Glutamatergic neuron (in vitro differentiated cells): ENCODE results near the gene JMJD1C. TPM values are rescaled to one million over a fixed set of nuclear protein-coding genes. Genes with fewer than 3 reads are reported as not detected.

Source experiments
- DNase-seq: peaks from one replicate; pipeline ENCODE4 v3.0.0; 2022
- H3K27ac Mint-ChIP-seq: one replicate; pipeline ENCODE4 v1.8.0; 2020; ENCODE audit warnings: mild to moderate bottlenecking, mixed read lengths, inconsistent platforms; ENCODE audit not compliant: unreplicated experiment
- H3K27me3 Mint-ChIP-seq: one replicate; pipeline ENCODE4 v1.8.0; 2020; ENCODE audit warnings: mild to moderate bottlenecking, moderate library complexity, mixed read lengths, inconsistent platforms; ENCODE audit not compliant: unreplicated experiment
- H3K36me3 Mint-ChIP-seq: one replicate; pipeline ENCODE4 v1.8.0; 2020; ENCODE audit warnings: mild to moderate bottlenecking, mixed read lengths, inconsistent platforms; ENCODE audit not compliant: unreplicated experiment
- H3K4me1 Mint-ChIP-seq: one replicate; pipeline ENCODE4 v1.8.0; 2020; ENCODE audit warnings: mild to moderate bottlenecking, low read depth, mixed read lengths, inconsistent platforms; ENCODE audit not compliant: unreplicated experiment
- H3K4me3 Mint-ChIP-seq: one replicate; pipeline ENCODE4 v1.8.0; 2020; ENCODE audit warnings: mild to moderate bottlenecking, mixed read lengths, inconsistent platforms; ENCODE audit not compliant: unreplicated experiment
- H3K9me3 Mint-ChIP-seq: one replicate; pipeline ENCODE4 v1.8.0; 2020; ENCODE audit warnings: mild to moderate bottlenecking, moderate library complexity, mixed read lengths, inconsistent platforms; ENCODE audit not compliant: unreplicated experiment
- total RNA-seq: library from RNA; stranded (reverse); fragmentation: NEBNext Ultra II Directional; extraction: Animal tissue kit (Norgen Biotek cat#: 25700); gene quantifications from one replicate; pipeline ENCODE4 v1.2.1, GENCODE V29; 2021; ENCODE audit not compliant: unreplicated experiment
- TF ChIP-seq, protein P1 (sequence below): fragments of 200-600 bp; sonication (generic); IDR thresholded peaks from one replicate; pipeline ENCODE4 v1.5.0; 2021; ENCODE audit not compliant: partially characterized antibody, unreplicated experiment

The JMJD1C gene
- total RNA-seq, 1 donor from 2014 or later: 110 TPM

DNA sequence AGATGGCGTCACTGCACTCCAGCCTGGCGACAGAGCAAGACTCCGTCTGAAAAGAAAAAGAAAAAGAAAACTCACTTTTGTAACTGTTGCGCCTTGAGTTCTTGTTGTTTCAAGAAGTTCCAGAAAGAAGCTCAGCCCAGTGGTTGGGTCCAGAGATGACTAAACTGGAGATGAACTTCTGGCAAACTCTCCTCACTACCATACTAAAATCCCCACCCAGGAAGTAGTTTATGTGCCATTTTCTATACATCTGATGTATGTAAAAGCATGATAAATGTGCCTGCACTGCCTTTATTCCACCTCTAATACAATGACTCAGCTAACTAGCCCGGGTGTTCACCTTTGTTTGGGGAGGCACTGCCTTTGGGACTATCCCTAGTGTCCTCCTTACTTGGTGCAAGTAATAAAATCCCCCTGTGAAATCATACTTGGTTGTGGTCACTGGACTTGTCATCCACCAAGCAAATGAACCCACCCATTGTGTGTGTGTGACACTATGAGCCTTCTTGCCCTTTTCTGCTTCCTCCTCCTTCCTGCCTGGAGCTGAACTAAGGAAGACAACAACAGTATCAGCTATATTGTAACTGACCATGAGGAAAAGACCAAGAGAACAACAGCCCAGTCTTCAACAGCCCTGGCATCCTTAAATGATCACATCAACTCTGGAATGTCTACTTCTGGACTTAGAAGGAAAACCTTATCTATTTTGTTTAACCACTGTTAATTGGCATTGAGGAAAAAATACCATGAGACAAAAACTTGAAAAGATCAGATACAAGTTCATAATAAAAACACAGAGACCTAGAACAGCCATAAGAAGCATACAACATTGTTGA lies 33.6 kb downstream of the JMJD1C start:
- DNase-seq: no peak
- H3K27me3 Mint-ChIP-seq: no peaks in the 10 kb centered on the region
- H3K4me1 Mint-ChIP-seq: peaks cover 11% of the 10 kb centered on the region
- no peak overlapping the region for H3K27ac Mint-ChIP-seq
- no peaks in the 10 kb centered on the region for H3K9me3 Mint-ChIP-seq
- TF ChIP-seq, protein P1, sequence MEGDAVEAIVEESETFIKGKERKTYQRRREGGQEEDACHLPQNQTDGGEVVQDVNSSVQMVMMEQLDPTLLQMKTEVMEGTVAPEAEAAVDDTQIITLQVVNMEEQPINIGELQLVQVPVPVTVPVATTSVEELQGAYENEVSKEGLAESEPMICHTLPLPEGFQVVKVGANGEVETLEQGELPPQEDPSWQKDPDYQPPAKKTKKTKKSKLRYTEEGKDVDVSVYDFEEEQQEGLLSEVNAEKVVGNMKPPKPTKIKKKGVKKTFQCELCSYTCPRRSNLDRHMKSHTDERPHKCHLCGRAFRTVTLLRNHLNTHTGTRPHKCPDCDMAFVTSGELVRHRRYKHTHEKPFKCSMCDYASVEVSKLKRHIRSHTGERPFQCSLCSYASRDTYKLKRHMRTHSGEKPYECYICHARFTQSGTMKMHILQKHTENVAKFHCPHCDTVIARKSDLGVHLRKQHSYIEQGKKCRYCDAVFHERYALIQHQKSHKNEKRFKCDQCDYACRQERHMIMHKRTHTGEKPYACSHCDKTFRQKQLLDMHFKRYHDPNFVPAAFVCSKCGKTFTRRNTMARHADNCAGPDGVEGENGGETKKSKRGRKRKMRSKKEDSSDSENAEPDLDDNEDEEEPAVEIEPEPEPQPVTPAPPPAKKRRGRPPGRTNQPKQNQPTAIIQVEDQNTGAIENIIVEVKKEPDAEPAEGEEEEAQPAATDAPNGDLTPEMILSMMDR: no peak
- H3K4me3 Mint-ChIP-seq: no peak overlapping the region
- H3K36me3 Mint-ChIP-seq: no peaks in the 10 kb centered on the region

DNA sequence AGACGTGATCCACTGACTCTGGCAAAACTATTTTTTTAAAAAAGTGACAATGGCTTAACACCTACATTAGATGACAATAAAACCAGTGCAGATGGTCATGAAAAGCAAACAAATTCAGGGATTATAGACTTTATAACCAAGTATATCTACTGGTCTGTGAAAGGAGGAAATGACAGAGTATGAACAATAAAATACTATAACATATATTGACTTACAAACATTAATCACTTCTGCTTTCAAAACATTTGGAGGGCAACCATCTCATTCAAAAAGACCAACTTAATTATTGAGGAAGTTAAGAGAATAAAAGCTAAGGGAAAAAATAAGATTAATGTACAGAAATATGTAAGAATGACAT lies 34.8 kb downstream of the JMJD1C start:
- TF ChIP-seq, protein P1: no peak

DNA sequence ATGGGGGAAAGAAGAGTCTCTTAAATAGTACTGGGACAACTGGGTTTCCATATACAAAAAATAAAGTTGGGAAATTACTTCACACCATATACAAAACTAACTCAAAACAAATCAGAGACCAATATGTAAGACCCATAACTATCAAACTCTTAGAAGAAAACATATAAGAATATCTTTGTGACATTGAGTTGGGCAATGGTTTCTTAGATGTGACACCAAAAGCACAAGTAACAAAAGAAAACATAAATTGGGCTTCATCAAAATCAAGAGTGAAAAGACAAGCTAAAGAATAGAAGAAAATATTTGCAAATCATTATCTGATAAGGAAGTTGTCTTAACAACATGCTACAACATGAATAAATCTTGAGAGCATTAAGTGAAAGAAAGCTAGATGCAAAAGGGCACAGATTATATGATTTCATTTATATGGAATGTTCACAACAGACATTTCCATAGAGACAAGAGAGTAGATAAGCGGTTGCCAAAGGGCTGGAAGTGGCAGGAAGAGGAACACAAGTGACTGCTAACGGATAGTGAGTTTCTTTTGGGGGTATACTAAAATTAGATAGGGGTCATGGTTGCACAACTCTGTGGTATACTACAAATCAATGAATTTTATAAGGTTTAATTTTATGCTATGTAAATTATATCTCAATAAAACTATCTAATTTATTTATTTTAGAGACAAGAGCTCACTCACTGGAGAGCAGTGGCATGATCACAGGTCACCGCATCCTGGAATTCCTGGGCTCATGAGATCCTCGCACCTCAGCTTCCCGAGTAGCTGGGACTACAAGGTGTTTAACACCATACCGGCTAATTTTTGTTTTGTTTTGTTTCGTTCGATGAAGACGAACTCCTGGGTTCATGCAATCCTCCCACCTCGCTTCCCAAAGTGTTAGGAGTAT lies 35.4 kb downstream of the JMJD1C start:
- TF ChIP-seq, protein P1: no peak
- no peak for DNase-seq
- H3K4me1 Mint-ChIP-seq: peaks cover 11% of the 10 kb centered on the region
- H3K36me3 Mint-ChIP-seq: no peaks in the 10 kb centered on the region
- no peaks in the 10 kb centered on the region for H3K27me3 Mint-ChIP-seq
- no peak overlapping the region for H3K4me3 Mint-ChIP-seq
- no peaks in the 10 kb centered on the region for H3K9me3 Mint-ChIP-seq
- no peak overlapping the region for H3K27ac Mint-ChIP-seq

More for the DNA sequence above, 34.8 kb downstream of the JMJD1C start:
- peaks cover 11% of the 10 kb centered on the region for H3K4me1 Mint-ChIP-seq
- no peak for DNase-seq
- no peak overlapping the region for H3K4me3 Mint-ChIP-seq
- H3K27ac Mint-ChIP-seq: no peak overlapping the region
- H3K9me3 Mint-ChIP-seq: no peaks in the 10 kb centered on the region
- no peaks in the 10 kb centered on the region for H3K36me3 Mint-ChIP-seq
- no peaks in the 10 kb centered on the region for H3K27me3 Mint-ChIP-seq

DNA sequence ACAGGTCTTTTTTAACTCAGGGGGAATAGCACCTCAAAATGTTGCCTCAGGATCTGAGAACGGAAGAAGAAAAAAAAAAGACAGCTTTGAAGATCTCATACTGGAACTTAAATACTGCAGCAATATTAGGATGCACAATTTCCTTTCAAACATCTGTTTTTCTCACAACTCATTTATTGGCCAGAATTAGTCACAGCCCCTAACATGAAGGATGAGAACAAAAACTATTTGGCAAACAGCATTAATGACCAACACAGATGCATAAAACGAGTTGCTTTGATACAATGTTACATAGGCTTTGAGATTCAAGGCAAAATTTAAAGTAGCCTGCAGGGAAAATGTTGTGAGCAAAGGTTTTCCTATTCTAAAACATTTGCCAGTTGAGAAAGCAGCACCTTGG lies 36.5 kb downstream of the JMJD1C start:
- Mint-ChIP-seq H3K4me1 (peaks cover 11% of the 10 kb centered on the region), H3K27me3 (no peaks in the 10 kb centered on the region), H3K36me3 (no peaks in the 10 kb centered on the region), H3K4me3 (no peak overlapping the region), H3K27ac (no peak overlapping the region), H3K9me3 (no peaks in the 10 kb centered on the region)
- no peak for DNase-seq
- TF ChIP-seq, protein P1: no peak

DNA sequence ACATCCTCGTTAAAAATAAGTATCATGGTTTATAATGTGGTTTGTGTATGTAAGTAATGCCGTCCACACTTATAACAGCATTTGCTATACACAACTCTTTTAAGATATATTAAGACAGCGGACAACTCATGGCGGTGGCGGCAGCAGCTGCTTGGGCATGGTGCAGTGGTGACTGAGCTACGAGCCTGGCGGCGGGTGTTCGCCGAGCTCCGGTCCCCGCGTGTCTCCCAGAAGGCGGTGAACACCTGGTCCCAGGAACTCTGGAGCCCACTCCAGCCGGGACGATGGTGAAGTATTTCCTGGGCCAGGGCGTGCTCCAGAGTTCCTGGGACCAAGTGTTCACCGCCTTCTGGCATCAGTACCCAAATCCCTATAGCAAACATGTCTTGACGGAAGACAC lies 38.8 kb downstream of the JMJD1C start:
- Mint-ChIP-seq H3K27ac (no peak overlapping the region), H3K4me3 (no peak overlapping the region), H3K36me3 (no peaks in the 10 kb centered on the region), H3K9me3 (no peaks in the 10 kb centered on the region), H3K27me3 (no peaks in the 10 kb centered on the region), H3K4me1 (peaks cover 11% of the 10 kb centered on the region)
- TF ChIP-seq, protein P1: no peak
- no peak for DNase-seq
